OCI-M2 (cell line): ENCODE results near the gene SRXN1.
"Not testable (repeated sequence)": the region's sequence is repeated elsewhere in the genome, so short reads cannot be mapped to it uniquely, and the experiment has no call there.

Source experiments
- DNase-seq: peaks from one replicate; lab custom pipeline; 2025; ENCODE audit not compliant: unreplicated experiment; lab: John Stamatoyannopoulos, UW

Gene SRXN1

GRCh38 chr20:653110-653589 lies at the start of gene SRXN1:
SRXN1 (minus strand) TSS chr20:653200; CDS start chr20:653185, 15 bp downstream.
- DNase-seq = no peak

- DNase-seq = no peak
These were observed 48.6 kb upstream of the SRXN1 start for GRCh38 chr20:701401-702129.

DNA sequence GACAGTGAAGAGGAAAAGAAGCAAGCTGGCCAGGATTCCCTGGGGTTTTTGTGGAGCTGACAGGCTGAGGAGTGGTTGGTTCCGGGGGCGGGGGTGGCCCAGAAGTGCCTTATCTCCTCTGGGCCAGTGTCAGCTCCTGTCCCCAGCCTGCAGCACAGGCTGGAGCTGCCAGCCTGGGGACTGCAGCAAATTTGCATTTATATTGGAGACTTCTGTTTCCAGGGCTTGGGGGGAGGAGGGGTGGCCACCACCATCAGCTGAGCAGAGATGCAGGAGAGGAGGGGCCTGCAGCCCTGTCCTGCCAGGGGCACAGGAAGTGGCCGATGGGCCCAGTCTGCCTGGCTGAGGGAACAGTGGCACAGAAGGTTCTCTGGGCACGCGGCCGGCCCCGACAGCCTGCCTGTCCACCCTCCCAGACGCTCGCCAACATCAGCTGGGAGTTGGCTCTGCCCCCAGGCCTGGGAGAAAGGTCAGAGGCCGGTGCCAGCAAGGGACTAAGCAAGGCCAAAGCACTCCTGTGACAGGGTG lies 46.9 kb upstream of the SRXN1 start:
- no peak for DNase-seq

GRCh38 chr20:699342-699741 lies 46.3 kb upstream of the SRXN1 start:
- DNase-seq = no peak

GRCh38 chr20:698276-698675 lies 45.3 kb upstream of the SRXN1 start:
- DNase-seq = no peak

DNA sequence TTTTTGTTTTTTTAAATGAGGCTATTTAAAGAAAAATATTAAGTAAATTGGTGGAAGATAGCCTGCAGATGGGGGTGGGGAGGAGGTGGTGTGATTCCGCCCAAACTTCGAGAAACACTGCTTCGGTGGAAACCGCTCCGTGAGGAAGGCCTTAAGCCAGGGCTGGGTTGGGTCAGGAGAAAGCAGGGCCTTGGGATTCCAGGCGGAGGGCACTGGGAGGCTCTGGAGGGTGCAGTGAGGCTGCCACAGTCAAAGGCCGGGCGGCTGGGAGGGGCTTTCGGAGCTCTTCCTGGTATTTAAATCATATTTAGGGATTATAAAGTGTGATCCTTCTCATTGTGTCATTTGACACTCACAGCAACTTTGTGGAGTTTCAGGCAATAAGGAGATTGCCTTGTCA lies 44.8 kb upstream of the SRXN1 start:
- no peak for DNase-seq

- DNase-seq = no peak
These were observed 42.3 kb upstream of the SRXN1 start for GRCh38 chr20:695165-695866.

DNA sequence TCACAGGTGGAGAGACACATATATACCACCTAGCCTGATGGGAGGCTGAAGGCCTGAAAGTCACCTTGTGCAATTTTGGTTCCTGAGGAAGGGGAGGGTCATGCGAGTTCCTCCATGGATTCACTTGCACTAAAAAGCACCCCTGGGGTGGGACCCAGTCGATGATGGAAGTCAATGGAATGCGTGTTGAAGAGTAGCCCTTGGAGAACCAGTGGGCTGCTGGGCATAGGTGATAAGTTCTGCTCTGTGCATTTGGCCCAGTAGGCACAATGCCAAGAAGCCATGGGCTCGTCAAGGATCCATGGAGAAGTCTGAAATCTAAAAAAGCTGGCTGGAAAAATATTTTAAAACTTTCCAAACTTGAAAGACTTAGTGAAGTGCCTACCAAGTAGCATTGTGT lies 41.5 kb upstream of the SRXN1 start:
- DNase-seq = no peak

- not testable (repeated sequence) for DNase-seq
These were observed 40.8 kb upstream of the SRXN1 start for GRCh38 chr20:693786-694185.

- DNase-seq = no peak
These were observed 39.0 kb upstream of the SRXN1 start for GRCh38 chr20:692044-692443.

DNA sequence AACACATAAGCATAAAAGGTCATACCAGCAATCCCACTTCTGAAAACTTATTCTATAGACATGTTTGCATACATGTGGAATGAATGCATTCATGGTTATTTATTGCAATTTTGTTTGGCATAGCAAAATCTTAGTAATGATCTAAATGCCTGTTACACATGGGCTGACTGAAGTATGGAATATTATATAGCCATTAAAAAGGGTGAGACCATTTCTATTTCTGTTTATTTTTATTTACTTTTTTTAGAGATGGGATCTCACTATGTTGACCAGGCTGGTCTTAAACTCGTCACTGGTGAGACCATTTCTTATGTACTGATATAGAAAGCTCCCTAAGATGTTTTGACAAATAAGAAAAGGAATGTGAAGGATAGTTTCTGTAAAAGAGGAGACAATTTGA lies 36.9 kb upstream of the SRXN1 start:
- DNase-seq = no peak

GRCh38 chr20:689348-689747 lies 36.3 kb upstream of the SRXN1 start:
- DNase-seq = no peak

DNA sequence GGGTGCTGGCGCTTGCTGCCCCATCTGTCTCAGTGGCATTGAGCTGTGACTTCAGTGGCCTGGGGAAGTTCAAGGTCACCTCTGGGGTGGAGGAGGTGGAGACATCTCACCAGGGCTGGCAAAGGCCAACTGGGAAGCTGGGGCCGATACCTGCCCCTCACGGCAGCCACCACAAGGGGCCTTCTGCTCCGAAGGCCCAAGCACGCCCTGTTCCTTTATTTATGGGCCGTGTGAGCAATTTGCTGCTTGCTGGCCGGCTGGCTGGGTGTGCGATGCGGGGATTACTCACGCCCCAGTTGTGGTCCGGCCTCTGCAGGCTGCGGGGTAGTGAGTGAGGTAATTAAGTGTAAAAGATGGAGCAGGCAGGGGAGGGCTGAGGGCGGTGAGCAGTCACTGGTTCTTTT lies 35.8 kb upstream of the SRXN1 start:
- DNase-seq = no peak

GRCh38 chr20:687468-688203 lies 34.6 kb upstream of the SRXN1 start:
- DNase-seq = no peak

DNA sequence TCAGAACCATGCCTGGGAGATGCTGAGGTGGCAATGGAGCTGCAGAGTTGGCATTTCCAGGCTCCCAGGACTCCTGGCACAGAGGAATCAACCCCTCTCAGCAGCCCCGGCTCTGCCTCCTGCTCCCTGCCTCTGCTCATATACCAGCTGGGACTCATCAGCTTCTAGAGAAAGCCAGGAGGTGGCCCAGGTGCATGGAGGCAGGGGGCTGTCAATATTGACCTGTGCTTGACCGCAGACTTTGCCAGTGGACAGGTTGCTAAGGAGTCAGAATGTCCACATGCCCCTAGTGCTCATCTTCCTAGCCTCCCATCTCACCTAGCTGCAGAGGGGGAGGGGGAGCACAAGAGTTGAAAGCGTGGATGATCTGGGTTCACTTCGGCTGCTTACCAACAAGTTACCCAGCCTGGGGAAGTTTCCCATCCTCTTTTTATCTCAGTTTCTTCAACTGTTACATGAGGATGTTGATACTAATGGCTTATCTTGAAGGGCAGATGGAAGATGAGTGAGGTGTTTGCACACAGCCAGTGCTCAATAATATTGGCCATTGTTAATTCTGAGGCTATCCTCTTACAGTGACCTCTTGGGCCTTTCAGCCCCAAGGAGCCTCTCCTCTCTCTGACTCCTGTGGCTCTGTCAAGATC lies 31.8 kb upstream of the SRXN1 start:
- peak; percentile 44 for DNase-seq

DNA sequence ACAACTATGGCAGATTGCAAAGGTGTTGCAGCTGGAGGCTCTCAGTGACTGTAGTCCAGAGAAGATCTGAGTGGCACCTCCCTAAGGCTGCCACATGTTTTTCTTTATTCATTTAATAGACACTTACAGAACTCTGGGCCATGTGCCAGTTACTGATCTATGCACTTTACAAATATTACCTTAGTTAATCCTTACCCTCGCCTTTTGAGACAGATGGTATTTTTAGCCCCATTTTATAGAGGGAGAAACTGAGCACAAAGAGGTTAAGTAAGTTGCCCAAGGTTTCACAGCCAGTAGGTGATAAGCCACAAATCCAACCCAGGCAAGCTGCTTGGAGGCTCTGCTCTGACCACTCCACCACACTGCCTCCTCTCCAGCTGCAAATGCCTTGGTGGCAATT lies 29.1 kb upstream of the SRXN1 start:
- DNase-seq = no peak

GRCh38 chr20:680638-681187 lies 27.7 kb upstream of the SRXN1 start:
- no peak for DNase-seq

DNA sequence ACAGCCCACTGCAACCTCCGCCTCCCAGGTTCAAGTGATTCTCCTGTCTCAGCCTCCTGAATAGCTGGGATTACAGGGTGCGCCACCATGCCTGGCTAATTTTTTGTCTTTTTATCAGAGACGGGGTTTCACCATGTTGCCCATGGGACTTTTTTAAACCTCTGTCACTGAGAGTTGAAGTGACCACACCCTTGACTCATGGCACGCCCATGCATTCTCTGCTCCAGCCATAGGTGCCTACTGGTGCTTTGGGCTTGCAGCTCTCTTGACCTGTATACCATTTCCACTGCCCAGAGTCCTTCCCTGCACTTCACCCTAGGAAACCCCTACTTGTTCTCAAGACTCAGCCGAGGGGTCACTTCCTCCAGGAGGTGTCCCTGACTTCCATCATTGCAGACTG lies 25.0 kb upstream of the SRXN1 start:
- DNase-seq = no peak

GRCh38 chr20:676967-677366 lies 24.0 kb upstream of the SRXN1 start:
- no peak for DNase-seq

- no peak for DNase-seq
These were observed 23.4 kb upstream of the SRXN1 start for GRCh38 chr20:676315-676937.
